HepG2 (cell line): Measurements from ENCODE around the gene DYRK1B. TPM values are rescaled to one million over a fixed set of nuclear protein-coding genes. Genes with fewer than 3 reads are reported as not detected.
A peak's percentile ranks its signal among the peaks of the same experiment; 100 is the strongest.

Source experiments
- ATF7-NPFF ChIP-seq: sonication (generic); formaldehyde crosslinking; IDR thresholded peaks from 2 replicates; pipeline ENCODE4 v1.8.1; 2023; ENCODE audit warnings: mild to moderate bottlenecking, low read depth, missing genetic modification reagents, moderate library complexity
- BORCS8-MEF2B ChIP-seq: sonication (generic); formaldehyde crosslinking; IDR thresholded peaks from 2 replicates; pipeline ENCODE4 v1.8.0; 2022; ENCODE audit warnings: mild to moderate bottlenecking, missing genetic modification reagents
- HNRNPLL ChIP-seq: fragments of 200-400 bp; formaldehyde crosslinking; IDR thresholded peaks from 2 replicates; pipeline ENCODE4 v1.6.1; 2017; ENCODE audit warnings: mild to moderate bottlenecking, low read depth, low read length; ENCODE audit not compliant: poor library complexity, severe bottlenecking
- HOXA9 ChIP-seq: sonication (generic); formaldehyde crosslinking; IDR thresholded peaks from 2 replicates; pipeline ENCODE4 v1.8.1; 2022; ENCODE audit warnings: missing genetic modification reagents, mild to moderate bottlenecking, moderate library complexity, borderline replicate concordance
- IRX3 ChIP-seq: sonication (generic); formaldehyde crosslinking; IDR thresholded peaks from 2 replicates; pipeline ENCODE4 v1.8.1; 2023; ENCODE audit warnings: mild to moderate bottlenecking, low read depth, missing genetic modification reagents, borderline replicate concordance
- MAZ ChIP-seq, 2 experiments: sonication (generic) in 1 of 2; formaldehyde crosslinking in 1 of 2; IDR thresholded peaks; 2 replicates each; pipeline versions ENCODE4 v1.5.0 to v1.6.1; 2012 to 2020; ENCODE audit warnings: low read depth in 2 of 2, mild to moderate bottlenecking in 2 of 2, borderline replicate concordance in 1 of 2, improper control_type of control experiment in 1 of 2, low read length in 1 of 2, missing genetic modification reagents in 1 of 2, moderate library complexity in 1 of 2
- MXI1 ChIP-seq: IDR thresholded peaks from 3 replicates; pipeline ENCODE4 v1.6.1; 2012; ENCODE audit warnings: low read depth, low read length, inconsistent platforms, borderline replicate concordance
- SALL1 ChIP-seq: sonication (generic); formaldehyde crosslinking; IDR thresholded peaks from 2 replicates; pipeline ENCODE4 v1.8.0; 2022; ENCODE audit warnings: mild to moderate bottlenecking, missing genetic modification reagents
- SMAD1 ChIP-seq: sonication (generic); formaldehyde crosslinking; IDR thresholded peaks from 2 replicates; pipeline ENCODE4 v1.4.0; 2020; ENCODE audit warnings: missing genetic modification reagents, low read depth, mild to moderate bottlenecking, borderline replicate concordance
- TCF7L2 ChIP-seq: IDR thresholded peaks from 2 replicates; pipeline ENCODE4 v1.6.1; 2011; ENCODE audit warnings: mild to moderate bottlenecking, low read depth, low read length, moderate library complexity
- ZBTB3 ChIP-seq: sonication (generic); formaldehyde crosslinking; IDR thresholded peaks from 2 replicates; pipeline ENCODE4 v1.4.0; 2020; ENCODE audit warnings: low read depth, mild to moderate bottlenecking, moderate library complexity, missing genetic modification reagents, borderline replicate concordance
- ZFP36L1 ChIP-seq: sonication (generic); formaldehyde crosslinking; IDR thresholded peaks from 2 replicates; pipeline ENCODE4 v1.8.0; 2022; ENCODE audit warnings: mild to moderate bottlenecking, missing genetic modification reagents, moderate library complexity
- ZNF256 ChIP-seq: sonication (generic); formaldehyde crosslinking; conservative IDR thresholded peaks from 2 replicates; pipeline ENCODE4 v1.4.0; 2020; ENCODE audit warnings: missing genetic modification reagents
- ZNF841 ChIP-seq: sonication (generic); formaldehyde crosslinking; IDR thresholded peaks from 2 replicates; pipeline ENCODE4 v1.8.1; 2023; ENCODE audit warnings: missing genetic modification reagents, borderline replicate concordance
- polyA plus RNA-seq, 8 experiments: library from polyadenylated mRNA; depleted of rRNA in 3 of 8; stranded (reverse) in 7 of 8; unstranded in 1 of 8; fragments of >200 nt; fragmentation: Illumina TruSeq in 4 of 8; extraction: Trizol in 4 of 8; gene quantifications; 2 replicates each; pipeline versions ENCODE4 v1.2.1 to v1.2.3, GENCODE V29; 2011 to 2016; ENCODE audit warnings: low read depth in 4 of 8, missing spikeins in 1 of 8, mixed read lengths in 1 of 8; ENCODE audit not compliant: insufficient read depth in 1 of 8
- total RNA-seq, 5 experiments: library from RNA; depleted of rRNA; stranded (reverse); fragments of >200 nt; fragmentation: Illumina TruSeq; extraction: Trizol; gene quantifications; 2 replicates each; pipeline ENCODE4 v1.2.3, GENCODE V29; 2016; ENCODE audit warnings: low read depth in 1 of 5
- TF ChIP-seq, protein P1 (sequence below): sonication (generic); formaldehyde crosslinking; IDR thresholded peaks from 2 replicates; pipeline ENCODE4 v1.4.0; 2020; ENCODE audit warnings: missing genetic modification reagents, borderline replicate concordance
- TF ChIP-seq, protein P2 (sequence below): sonication (generic); formaldehyde crosslinking; IDR thresholded peaks from 2 replicates; pipeline ENCODE4 v1.4.0; 2020; ENCODE audit warnings: missing genetic modification reagents

The DYRK1B gene
- total and polyA plus RNA-seq, 2 of the 13 experiments (the other 11 are each of a cell fraction or from before 2014, with no cell fraction given): 0.82 to 1.3 TPM

DNA sequence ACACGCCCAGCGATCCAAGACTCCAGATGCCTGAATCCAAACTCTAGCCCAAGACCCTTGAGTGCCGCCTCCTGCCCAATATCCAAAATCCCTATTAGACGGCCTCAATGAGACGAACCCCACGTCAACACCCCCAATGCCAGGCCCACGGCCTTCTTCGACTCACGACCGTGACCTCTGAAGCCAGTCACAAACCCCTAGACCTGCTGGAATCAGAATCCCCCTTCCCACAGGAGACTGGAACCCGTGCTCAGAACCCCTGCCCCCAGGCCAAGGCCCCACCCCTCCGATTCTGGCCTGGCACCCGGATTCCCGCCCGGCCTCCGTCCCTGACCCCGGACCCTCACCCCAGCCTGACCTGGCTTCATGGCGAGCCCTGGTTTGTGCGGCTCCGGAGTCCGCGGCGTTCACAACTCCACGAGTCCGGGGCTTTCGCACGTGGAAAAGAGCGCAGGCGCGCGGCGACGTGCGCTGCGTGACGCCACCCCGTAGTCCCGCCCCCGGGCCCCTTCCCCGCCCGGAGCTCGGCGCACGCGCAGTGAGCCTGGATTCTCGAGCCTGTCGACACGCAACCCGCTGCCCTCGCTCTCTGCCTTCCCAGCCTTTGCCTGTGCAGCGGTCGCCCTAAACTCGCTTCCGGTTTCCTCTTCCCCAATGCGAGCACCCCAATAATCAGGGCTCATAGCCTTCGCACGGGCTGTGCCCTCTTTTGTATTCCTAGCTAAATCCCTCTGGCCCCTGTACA lies 12.1 kb upstream of the DYRK1B start, which contains the start of gene FBL (continued):
- TF ChIP-seq, protein P1, sequence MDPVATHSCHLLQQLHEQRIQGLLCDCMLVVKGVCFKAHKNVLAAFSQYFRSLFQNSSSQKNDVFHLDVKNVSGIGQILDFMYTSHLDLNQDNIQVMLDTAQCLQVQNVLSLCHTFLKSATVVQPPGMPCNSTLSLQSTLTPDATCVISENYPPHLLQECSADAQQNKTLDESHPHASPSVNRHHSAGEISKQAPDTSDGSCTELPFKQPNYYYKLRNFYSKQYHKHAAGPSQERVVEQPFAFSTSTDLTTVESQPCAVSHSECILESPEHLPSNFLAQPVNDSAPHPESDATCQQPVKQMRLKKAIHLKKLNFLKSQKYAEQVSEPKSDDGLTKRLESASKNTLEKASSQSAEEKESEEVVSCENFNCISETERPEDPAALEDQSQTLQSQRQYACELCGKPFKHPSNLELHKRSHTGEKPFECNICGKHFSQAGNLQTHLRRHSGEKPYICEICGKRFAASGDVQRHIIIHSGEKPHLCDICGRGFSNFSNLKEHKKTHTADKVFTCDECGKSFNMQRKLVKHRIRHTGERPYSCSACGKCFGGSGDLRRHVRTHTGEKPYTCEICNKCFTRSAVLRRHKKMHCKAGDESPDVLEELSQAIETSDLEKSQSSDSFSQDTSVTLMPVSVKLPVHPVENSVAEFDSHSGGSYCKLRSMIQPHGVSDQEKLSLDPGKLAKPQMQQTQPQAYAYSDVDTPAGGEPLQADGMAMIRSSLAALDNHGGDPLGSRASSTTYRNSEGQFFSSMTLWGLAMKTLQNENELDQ (CRISPR knock-in tag): no peak; the same call in 1 of the 2 replicates
- TF ChIP-seq ZNF256 (CRISPR knock-in tag) (no peak; the same call in 1 of the 2 replicates), IRX3 (peak; percentile 73; the same call in 1 of the 2 replicates), SMAD1 (no peak; the same call in 1 of the 2 replicates), ZBTB3 (no peak), ATF7-NPFF (peak; percentile 53), ZFP36L1 (CRISPR knock-in tag) (no peak), MXI1 (peak; percentile 96; the same call in 2 of the 3 replicates), SALL1 (peak; percentile 50; the same call in 1 of the 2 replicates), BORCS8-MEF2B (CRISPR knock-in tag) (no peak), ZNF841 (no peak), MAZ (IDR thresholded peaks at IDR 0.05; ENCODE audit: borderline replicate concordance, low read depth, low read length) (no peak), MAZ (CRISPR knock-in tag; IDR thresholded peaks at IDR 0.05; ENCODE audit: low read depth) (no peak), HOXA9 (CRISPR knock-in tag) (no peak), HNRNPLL (peak; percentile 70), TCF7L2 (no peak)
- TF ChIP-seq, protein P2, sequence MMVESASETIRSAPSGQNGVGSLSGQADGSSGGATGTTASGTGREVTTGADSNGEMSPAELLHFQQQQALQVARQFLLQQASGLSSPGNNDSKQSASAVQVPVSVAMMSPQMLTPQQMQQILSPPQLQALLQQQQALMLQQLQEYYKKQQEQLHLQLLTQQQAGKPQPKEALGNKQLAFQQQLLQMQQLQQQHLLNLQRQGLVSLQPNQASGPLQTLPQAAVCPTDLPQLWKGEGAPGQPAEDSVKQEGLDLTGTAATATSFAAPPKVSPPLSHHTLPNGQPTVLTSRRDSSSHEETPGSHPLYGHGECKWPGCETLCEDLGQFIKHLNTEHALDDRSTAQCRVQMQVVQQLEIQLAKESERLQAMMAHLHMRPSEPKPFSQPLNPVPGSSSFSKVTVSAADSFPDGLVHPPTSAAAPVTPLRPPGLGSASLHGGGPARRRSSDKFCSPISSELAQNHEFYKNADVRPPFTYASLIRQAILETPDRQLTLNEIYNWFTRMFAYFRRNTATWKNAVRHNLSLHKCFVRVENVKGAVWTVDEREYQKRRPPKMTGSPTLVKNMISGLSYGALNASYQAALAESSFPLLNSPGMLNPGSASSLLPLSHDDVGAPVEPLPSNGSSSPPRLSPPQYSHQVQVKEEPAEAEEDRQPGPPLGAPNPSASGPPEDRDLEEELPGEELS (CRISPR knock-in tag): no peak
